ENCODE data around the gene A2M.

DNA sequence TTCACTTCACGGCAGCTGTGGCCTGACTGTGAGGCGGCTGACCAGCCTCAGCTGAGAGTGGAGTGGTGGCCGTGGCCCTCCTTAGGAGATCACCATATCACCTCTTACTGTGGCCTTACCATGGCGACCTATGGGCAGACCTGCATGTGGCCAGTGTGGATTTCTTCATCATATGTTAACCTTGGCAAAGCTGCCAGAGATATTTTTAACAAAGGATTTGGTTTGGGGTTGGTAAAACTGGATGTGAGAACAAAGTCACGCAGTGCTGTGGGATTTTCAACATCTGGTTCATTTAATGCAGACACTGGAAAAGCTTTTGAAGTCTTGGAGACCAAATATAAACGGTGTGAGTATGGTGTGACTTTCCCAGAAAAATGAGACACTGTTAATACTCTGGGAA lies 79.5 kb downstream of the A2M start:
- TF ChIP-seq EZH2 (IDR thresholded peaks at IDR 0.05; ENCODE audit: borderline replicate concordance) = no peak
- TF ChIP-seq EZH2phosphoT487 (IDR thresholded peaks at IDR 0.05; ENCODE audit: low read depth, severe bottlenecking, unreplicated experiment) = no peak
- TF ChIP-seq, protein P1, sequence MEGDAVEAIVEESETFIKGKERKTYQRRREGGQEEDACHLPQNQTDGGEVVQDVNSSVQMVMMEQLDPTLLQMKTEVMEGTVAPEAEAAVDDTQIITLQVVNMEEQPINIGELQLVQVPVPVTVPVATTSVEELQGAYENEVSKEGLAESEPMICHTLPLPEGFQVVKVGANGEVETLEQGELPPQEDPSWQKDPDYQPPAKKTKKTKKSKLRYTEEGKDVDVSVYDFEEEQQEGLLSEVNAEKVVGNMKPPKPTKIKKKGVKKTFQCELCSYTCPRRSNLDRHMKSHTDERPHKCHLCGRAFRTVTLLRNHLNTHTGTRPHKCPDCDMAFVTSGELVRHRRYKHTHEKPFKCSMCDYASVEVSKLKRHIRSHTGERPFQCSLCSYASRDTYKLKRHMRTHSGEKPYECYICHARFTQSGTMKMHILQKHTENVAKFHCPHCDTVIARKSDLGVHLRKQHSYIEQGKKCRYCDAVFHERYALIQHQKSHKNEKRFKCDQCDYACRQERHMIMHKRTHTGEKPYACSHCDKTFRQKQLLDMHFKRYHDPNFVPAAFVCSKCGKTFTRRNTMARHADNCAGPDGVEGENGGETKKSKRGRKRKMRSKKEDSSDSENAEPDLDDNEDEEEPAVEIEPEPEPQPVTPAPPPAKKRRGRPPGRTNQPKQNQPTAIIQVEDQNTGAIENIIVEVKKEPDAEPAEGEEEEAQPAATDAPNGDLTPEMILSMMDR (IDR thresholded peaks at IDR 0.05; ENCODE audit: poor library complexity) = no peak
